HG03196 (cell line): Measurements from ENCODE around the gene ZNF492.
A peak's percentile ranks its signal among the peaks of the same experiment; 100 is the strongest.

Source experiments
- ATAC-seq: cut with Tn5 transposase; IDR thresholded peaks from one replicate; pipeline ENCODE4 v1.9.1; 2021; ENCODE audit not compliant: unreplicated experiment

The ZNF492 gene

GRCh38 chr19:22633706-22634449, at the start of gene ZNF492:
Gene ZNF492 (plus strand): TSS chr19:22634324. CDS start chr19:22653400, 19,076 bp downstream.
- peak; percentile 74 for ATAC-seq

GRCh38 chr19:22595422-22595821, 38.7 kb upstream of the ZNF492 start:
- no peak for ATAC-seq

GRCh38 chr19:22595918-22596341, 38.2 kb upstream of the ZNF492 start:
- ATAC-seq: no peak

- no peak for ATAC-seq
Measured at GRCh38 chr19:22600690-22601648, 33.2 kb upstream of the ZNF492 start.

GRCh38 chr19:22601906-22602630, 32.1 kb upstream of the ZNF492 start:
- ATAC-seq: no peak

- ATAC-seq: no peak
Measured at GRCh38 chr19:22602631-22603272, 31.4 kb upstream of the ZNF492 start.

- ATAC-seq: no peak
Measured at GRCh38 chr19:22603518-22604440, 30.3 kb upstream of the ZNF492 start.

- ATAC-seq: no peak
Measured at GRCh38 chr19:22604571-22605274, 29.4 kb upstream of the ZNF492 start.

GRCh38 chr19:22605275-22606211, 28.6 kb upstream of the ZNF492 start:
- ATAC-seq: no peak

GRCh38 chr19:22606212-22606553, 27.9 kb upstream of the ZNF492 start:
- no peak for ATAC-seq

GRCh38 chr19:22606954-22607652, 27.0 kb upstream of the ZNF492 start:
- ATAC-seq: no peak

- ATAC-seq: no peak
Measured at GRCh38 chr19:22607653-22608430, 26.3 kb upstream of the ZNF492 start.

GRCh38 chr19:22608441-22608840, 25.7 kb upstream of the ZNF492 start:
- no peak for ATAC-seq

GRCh38 chr19:22609630-22610029, 24.5 kb upstream of the ZNF492 start:
- ATAC-seq: no peak

GRCh38 chr19:22610121-22610520, 24.0 kb upstream of the ZNF492 start:
- no peak for ATAC-seq

- no peak for ATAC-seq
Measured at GRCh38 chr19:22612316-22612715, 21.8 kb upstream of the ZNF492 start.

- no peak for ATAC-seq
Measured at GRCh38 chr19:22616659-22617058, 17.5 kb upstream of the ZNF492 start.
